OCI-LY3 (cell line): ENCODE measurements around the gene ANGPTL3.

Experiments used
- H2AFZ ChIP-seq: fragments of 200-600, 300-600 bp; shearing (Covaris generic); 2 replicates; pipeline ENCODE4 v1.6.0; 2014; ENCODE audit warnings: antibody characterized with exemption, low read depth, low read length
- H3K27ac ChIP-seq: fragments of 200-600, 300-600 bp; sonication (generic); 2 replicates; pipeline ENCODE4 v1.5.1; 2014; ENCODE audit warnings: mild to moderate bottlenecking, low read length, moderate library complexity, mixed read lengths
- H3K27me3 ChIP-seq: fragments of 200-600, 300-600 bp; sonication (generic); 2 replicates; pipeline ENCODE4 v1.6.1; 2014; ENCODE audit warnings: low read depth, low read length, mixed read lengths
- H3K36me3 ChIP-seq: fragments of 200-600, 300-600 bp; sonication (generic); replicated peaks from 2 replicates; pipeline ENCODE3; 2014; ENCODE audit warnings: low read depth, low read length, mixed read lengths
- H3K4me1 ChIP-seq: fragments of 300-600, 200-600 bp; sonication (generic); 2 replicates; pipeline ENCODE4 v1.6.1; 2014; ENCODE audit warnings: low read length, mixed read lengths
- H3K4me2 ChIP-seq: fragments of 200-600, 300-600 bp; sonication (generic); 2 replicates; pipeline ENCODE4 v1.6.1; 2014; ENCODE audit warnings: low read length, mixed read lengths
- H3K4me3 ChIP-seq: fragments of 300-600, 200-600 bp; sonication (generic); 2 replicates; pipeline ENCODE4 v1.5.1; 2014; ENCODE audit warnings: antibody characterized with exemption, mild to moderate bottlenecking, low read length, moderate library complexity
- H3K79me2 ChIP-seq: fragments of 300-600, 200-600 bp; shearing (Covaris generic); 2 replicates; pipeline ENCODE4 v1.6.1; 2014; ENCODE audit warnings: mild to moderate bottlenecking, low read length, mixed read lengths
- H3K9ac ChIP-seq: fragments of 300-600, 200-600 bp; shearing (Covaris generic); 2 replicates; pipeline ENCODE4 v1.6.0; 2014; ENCODE audit warnings: mild to moderate bottlenecking, low read length, moderate library complexity
- H3K9me3 ChIP-seq: fragments of 200-600, 300-600 bp; shearing (Covaris generic); 2 replicates; pipeline ENCODE4 v1.6.1; 2014; ENCODE audit warnings: low read length, mixed read lengths; ENCODE audit not compliant: insufficient read depth
- H4K20me1 ChIP-seq: fragments of 200-600, 300-600 bp; sonication (generic); 2 replicates; pipeline ENCODE4 v1.6.1; 2016; ENCODE audit warnings: low read length, mixed read lengths; ENCODE audit not compliant: insufficient read depth
- EZH2phosphoT487 ChIP-seq: fragments of 200-600 bp; shearing (Covaris generic); IDR thresholded peaks from 2 replicates; pipeline ENCODE4 v1.6.1; 2018; ENCODE audit warnings: antibody characterized with exemption, mixed run types, low read depth
- TF ChIP-seq, protein P1 (sequence below): fragments of 200-600, 300-600 bp; sonication (generic); IDR thresholded peaks from 2 replicates; pipeline ENCODE4 v1.5.1; 2014; ENCODE audit warnings: antibody characterized with exemption, low read length, low read depth

ANGPTL3 gene

DNA sequence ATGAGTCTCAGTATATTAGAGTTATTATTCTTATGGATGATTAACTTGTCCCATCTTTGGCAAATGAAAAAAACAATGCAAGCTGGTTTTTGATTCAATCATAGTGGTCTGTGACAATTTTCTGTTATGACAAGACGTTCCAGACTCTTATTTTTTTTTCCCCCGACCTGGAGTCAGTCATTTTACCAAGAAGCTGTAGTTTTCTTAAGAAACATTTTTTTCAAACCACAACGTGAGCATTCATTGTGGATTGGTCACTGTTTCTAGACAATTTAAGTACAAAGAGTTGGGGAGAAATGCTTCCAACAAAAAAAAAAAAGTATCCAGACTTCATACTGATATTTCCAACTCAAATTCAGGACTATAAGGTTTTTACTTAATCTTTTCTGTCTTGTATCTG is 8.0 kb upstream of the ANGPTL3 start:
- H3K4me2 ChIP-seq, result no peak overlapping the region
- no peaks in the 10 kb centered on the region for H3K9me3 ChIP-seq
- H2AFZ ChIP-seq, result no peak overlapping the region
- H3K27me3 ChIP-seq, result no peaks in the 10 kb centered on the region
- H3K9ac ChIP-seq, result no peak overlapping the region
- TF ChIP-seq, protein P1, sequence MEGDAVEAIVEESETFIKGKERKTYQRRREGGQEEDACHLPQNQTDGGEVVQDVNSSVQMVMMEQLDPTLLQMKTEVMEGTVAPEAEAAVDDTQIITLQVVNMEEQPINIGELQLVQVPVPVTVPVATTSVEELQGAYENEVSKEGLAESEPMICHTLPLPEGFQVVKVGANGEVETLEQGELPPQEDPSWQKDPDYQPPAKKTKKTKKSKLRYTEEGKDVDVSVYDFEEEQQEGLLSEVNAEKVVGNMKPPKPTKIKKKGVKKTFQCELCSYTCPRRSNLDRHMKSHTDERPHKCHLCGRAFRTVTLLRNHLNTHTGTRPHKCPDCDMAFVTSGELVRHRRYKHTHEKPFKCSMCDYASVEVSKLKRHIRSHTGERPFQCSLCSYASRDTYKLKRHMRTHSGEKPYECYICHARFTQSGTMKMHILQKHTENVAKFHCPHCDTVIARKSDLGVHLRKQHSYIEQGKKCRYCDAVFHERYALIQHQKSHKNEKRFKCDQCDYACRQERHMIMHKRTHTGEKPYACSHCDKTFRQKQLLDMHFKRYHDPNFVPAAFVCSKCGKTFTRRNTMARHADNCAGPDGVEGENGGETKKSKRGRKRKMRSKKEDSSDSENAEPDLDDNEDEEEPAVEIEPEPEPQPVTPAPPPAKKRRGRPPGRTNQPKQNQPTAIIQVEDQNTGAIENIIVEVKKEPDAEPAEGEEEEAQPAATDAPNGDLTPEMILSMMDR, result no peak
- TF ChIP-seq EZH2phosphoT487, result no peak
- no peaks in the 10 kb centered on the region for H3K79me2 ChIP-seq
- no peak overlapping the region for H3K27ac ChIP-seq
- H3K4me1 ChIP-seq, result no peaks in the 10 kb centered on the region
- H4K20me1 ChIP-seq, result no peaks in the 10 kb centered on the region
- H3K36me3 ChIP-seq, result no peaks in the 10 kb centered on the region
- H3K4me3 ChIP-seq, result no peak overlapping the region

DNA sequence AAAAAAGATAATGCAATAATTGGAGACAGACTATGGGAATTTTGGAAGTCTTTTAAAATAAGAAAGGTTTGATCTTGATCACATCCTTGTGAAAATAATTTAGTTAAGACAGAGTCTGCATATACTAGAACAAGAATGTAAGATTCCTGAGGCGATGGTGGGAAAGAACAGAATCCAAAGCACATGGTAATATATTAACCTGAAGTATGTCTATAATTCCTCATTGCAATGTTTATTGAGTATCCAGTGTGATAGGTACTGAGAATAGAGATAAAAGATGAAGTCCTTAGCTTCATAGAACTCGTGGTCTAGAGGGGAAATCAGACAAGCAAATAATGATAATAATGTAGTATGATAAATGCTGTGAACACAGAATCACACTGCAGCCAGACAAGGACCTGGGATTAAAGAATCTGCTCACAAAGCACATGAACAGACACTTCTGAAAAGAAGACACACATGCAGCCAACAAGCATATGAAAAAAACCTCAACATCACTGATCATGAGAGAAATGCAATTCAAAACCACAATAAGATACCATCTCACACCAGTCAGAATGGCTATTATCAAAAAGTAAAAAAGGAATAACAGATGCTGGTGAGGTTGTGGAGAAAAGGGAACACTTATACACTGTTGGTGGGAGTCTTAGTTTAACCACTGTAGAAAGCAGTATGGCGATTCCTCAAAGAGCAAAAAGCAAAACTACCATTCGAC is 6.9 kb upstream of the ANGPTL3 start:
- TF ChIP-seq, protein P1, result no peak
- no peak for TF ChIP-seq EZH2phosphoT487
- no peak overlapping the region for H3K9ac ChIP-seq
- no peak overlapping the region for H3K27ac ChIP-seq
- H2AFZ ChIP-seq, result no peak overlapping the region
- no peaks in the 10 kb centered on the region for H4K20me1 ChIP-seq
- no peaks in the 10 kb centered on the region for H3K79me2 ChIP-seq
- H3K4me2 ChIP-seq, result no peak overlapping the region
- H3K36me3 ChIP-seq, result no peaks in the 10 kb centered on the region
- no peaks in the 10 kb centered on the region for H3K27me3 ChIP-seq
- no peaks in the 10 kb centered on the region for H3K9me3 ChIP-seq
- H3K4me3 ChIP-seq, result no peak overlapping the region
- H3K4me1 ChIP-seq, result no peaks in the 10 kb centered on the region

DNA sequence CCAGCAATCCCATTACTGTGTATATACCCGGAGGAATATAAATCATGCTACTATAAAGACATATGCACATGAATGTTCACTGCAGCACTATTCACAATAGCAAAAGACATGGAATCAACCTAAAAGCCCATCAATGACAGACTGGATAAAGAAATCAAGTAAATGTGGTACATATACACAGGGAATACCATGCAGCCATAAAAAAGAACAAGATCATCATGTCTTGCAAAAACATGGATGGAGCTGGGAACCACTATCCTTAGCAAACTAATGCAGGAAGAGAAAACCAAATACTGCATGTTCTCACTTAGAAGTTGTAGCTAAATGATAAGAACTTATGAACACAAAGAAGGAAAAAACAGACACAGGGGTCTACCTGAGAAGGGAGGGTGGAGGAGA is 6.4 kb upstream of the ANGPTL3 start:
- H3K27ac ChIP-seq, result no peak overlapping the region
- H3K9me3 ChIP-seq, result no peaks in the 10 kb centered on the region
- TF ChIP-seq, protein P1, result no peak
- TF ChIP-seq EZH2phosphoT487, result no peak
- H4K20me1 ChIP-seq, result no peaks in the 10 kb centered on the region
- H3K4me2 ChIP-seq, result no peak overlapping the region
- H3K27me3 ChIP-seq, result no peaks in the 10 kb centered on the region
- H3K4me1 ChIP-seq, result no peaks in the 10 kb centered on the region
- no peaks in the 10 kb centered on the region for H3K36me3 ChIP-seq
- H3K4me3 ChIP-seq, result no peak overlapping the region
- H3K9ac ChIP-seq, result no peak overlapping the region
- no peaks in the 10 kb centered on the region for H3K79me2 ChIP-seq
- H2AFZ ChIP-seq, result no peak overlapping the region

DNA sequence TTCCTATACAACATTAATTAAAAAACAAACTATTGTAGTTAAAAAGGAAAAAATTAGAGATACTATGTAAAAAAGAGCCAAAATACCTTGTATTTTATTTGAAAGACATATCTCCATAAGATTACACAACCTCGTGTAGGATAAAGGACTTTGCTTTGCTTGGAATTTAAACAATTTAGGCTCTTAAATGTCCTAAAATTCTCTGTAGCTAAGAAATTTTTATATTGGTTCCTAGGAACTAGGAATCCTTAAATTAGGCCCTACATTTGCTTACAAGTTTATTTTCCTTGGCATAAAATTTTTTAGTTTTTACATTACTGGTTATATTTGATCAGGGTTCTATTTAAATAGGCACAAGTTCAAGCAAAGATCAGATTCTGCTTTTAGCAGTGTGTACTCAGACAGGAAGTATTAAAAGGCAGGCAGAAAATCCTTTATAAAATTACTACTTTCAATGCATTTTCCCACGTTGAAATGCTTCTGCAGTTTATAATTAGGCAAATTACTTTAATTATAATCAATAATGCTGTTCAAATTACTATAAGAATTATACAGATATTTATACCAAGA is 3.4 kb upstream of the ANGPTL3 start:
- Histone ChIP-seq H3K36me3 (no peaks in the 10 kb centered on the region), H3K9me3 (no peaks in the 10 kb centered on the region), H3K79me2 (no peaks in the 10 kb centered on the region), H2AFZ (no peak overlapping the region), H3K4me1 (no peaks in the 10 kb centered on the region), H3K4me2 (no peak overlapping the region), H3K27me3 (no peaks in the 10 kb centered on the region), H4K20me1 (no peaks in the 10 kb centered on the region), H3K9ac (no peak overlapping the region), H3K4me3 (no peak overlapping the region), H3K27ac (no peak overlapping the region)
- TF ChIP-seq, protein P1, result no peak
- TF ChIP-seq EZH2phosphoT487, result no peak
